GM23338 (cell line): Measurements from ENCODE around the gene PTCH2. TPM values are rescaled to one million over a fixed set of nuclear protein-coding genes. Genes with fewer than 3 reads are reported as not detected.
"Not testable (repeated sequence)": the region's sequence is repeated elsewhere in the genome, so short reads cannot be mapped to it uniquely, and the experiment has no call there.

Source experiments
- ATAC-seq: fragments of 200-7000 bp; cut with Tn5 transposase; 3 replicates; pipeline ENCODE4 v1.9.1; 2020
- DNase-seq: peaks from one replicate; pipeline ENCODE4 v3.0.0-alpha.2; 2015; ENCODE audit warnings: low spot score
- H2AFZ ChIP-seq: fragments of 200-600 bp; sonication (generic); 2 replicates; pipeline ENCODE4 v1.8.0; 2016; ENCODE audit warnings: antibody characterized with exemption, mild to moderate bottlenecking, moderate library complexity
- H3F3A ChIP-seq: fragments of 200-600 bp; sonication (generic); replicated peaks from 2 replicates; pipeline ENCODE4 v1.8.0; 2017; ENCODE audit warnings: antibody characterized with exemption, mixed run types, low read depth
- H3K27ac ChIP-seq: fragments of 200-600 bp; sonication (generic); 2 replicates; pipeline ENCODE4 v1.6.1; 2016; ENCODE audit warnings: low read depth
- H3K27me3 ChIP-seq: fragments of 200-600 bp; sonication (generic); 2 replicates; pipeline ENCODE4 v1.8.0; 2016; ENCODE audit warnings: mild to moderate bottlenecking, mixed run types, moderate library complexity; ENCODE audit not compliant: insufficient read depth
- H3K36me3 ChIP-seq: fragments of 200-600 bp; sonication (generic); 2 replicates; pipeline ENCODE4 v1.8.0; 2016; ENCODE audit warnings: mild to moderate bottlenecking; ENCODE audit not compliant: insufficient read depth
- H3K4me1 ChIP-seq: fragments of 200-600 bp; sonication (generic); 2 replicates; pipeline ENCODE4 v1.8.0; 2016; ENCODE audit warnings: mild to moderate bottlenecking, moderate library complexity; ENCODE audit not compliant: insufficient read depth
- H3K4me2 ChIP-seq: fragments of 200-600 bp; sonication (generic); 2 replicates; pipeline ENCODE4 v1.7.1; 2017; ENCODE audit warnings: mixed run types
- H3K4me3 ChIP-seq: fragments of 200-600 bp; sonication (generic); 2 replicates; pipeline ENCODE4 v1.6.1; 2016; ENCODE audit warnings: mixed run types
- H3K79me2 ChIP-seq: fragments of 200-600 bp; sonication (generic); replicated peaks from 2 replicates; pipeline ENCODE4 v1.8.0; 2017; ENCODE audit warnings: mild to moderate bottlenecking; ENCODE audit not compliant: insufficient read depth
- H3K9me2 ChIP-seq: fragments of 200-600 bp; sonication (generic); 2 replicates; pipeline ENCODE4 v1.8.0; 2017; ENCODE audit not compliant: insufficient read depth
- H4K20me1 ChIP-seq: fragments of 200-600 bp; sonication (generic); replicated peaks from 2 replicates; pipeline ENCODE4 v1.8.0; 2017; ENCODE audit warnings: mild to moderate bottlenecking; ENCODE audit not compliant: insufficient read depth
- H3K27ac Mint-ChIP-seq: 2 replicates; pipeline ENCODE4 v1.8.0; 2020; ENCODE audit warnings: inconsistent platforms, mild to moderate bottlenecking, moderate library complexity, mixed read lengths
- H3K27me3 Mint-ChIP-seq: 3 replicates; pipeline ENCODE4 v1.8.0; 2022; ENCODE audit warnings: low read depth, mild to moderate bottlenecking, moderate library complexity, mixed read lengths, inconsistent platforms; ENCODE audit not compliant: insufficient read depth, poor library complexity
- H3K36me3 Mint-ChIP-seq: 3 replicates; pipeline ENCODE4 v1.8.0; 2021; ENCODE audit warnings: low read depth, mild to moderate bottlenecking, inconsistent platforms, moderate library complexity, mixed read lengths
- H3K4me1 Mint-ChIP-seq: 3 replicates; pipeline ENCODE4 v1.8.0; 2020; ENCODE audit warnings: mild to moderate bottlenecking, inconsistent platforms, mixed read lengths
- H3K4me3 Mint-ChIP-seq: 3 replicates; pipeline ENCODE4 v1.8.0; 2021; ENCODE audit warnings: moderate library complexity, mild to moderate bottlenecking, inconsistent platforms, mixed read lengths
- H3K9me3 Mint-ChIP-seq: 3 replicates; pipeline ENCODE4 v1.8.0; 2020; ENCODE audit warnings: moderate library complexity, mild to moderate bottlenecking, inconsistent platforms, mixed read lengths
- EZH2phosphoT487 ChIP-seq: fragments of 200-600 bp; sonication (generic); IDR thresholded peaks from one replicate; pipeline ENCODE4 v1.8.1; 2018; ENCODE audit warnings: antibody characterized with exemption; ENCODE audit not compliant: unreplicated experiment
- polyA plus RNA-seq: library from polyadenylated mRNA; unstranded; fragments of >200 nt; fragmentation: Nextera tagmentation; extraction: Ambion mirVana; gene quantifications from 2 replicates; pipeline ENCODE4 v1.2.1, GENCODE V29; 2016
- total RNA-seq: library from RNA; depleted of rRNA; stranded (reverse); fragments of >200 nt; shearing (Covaris generic); gene quantifications from 2 replicates; pipeline ENCODE4 v1.2.3, GENCODE V29; 2014
- TF ChIP-seq, protein P1 (sequence below): fragments of 250-450 bp; sonication (Bioruptor Pico); IDR thresholded peaks from 2 replicates; pipeline ENCODE4 v1.5.0; 2020; ENCODE audit warnings: mild to moderate bottlenecking, moderate library complexity

The PTCH2 gene
- total and polyA plus RNA-seq, 2 experiments from 2014 or later, result 0.63 to 0.74 TPM

DNA sequence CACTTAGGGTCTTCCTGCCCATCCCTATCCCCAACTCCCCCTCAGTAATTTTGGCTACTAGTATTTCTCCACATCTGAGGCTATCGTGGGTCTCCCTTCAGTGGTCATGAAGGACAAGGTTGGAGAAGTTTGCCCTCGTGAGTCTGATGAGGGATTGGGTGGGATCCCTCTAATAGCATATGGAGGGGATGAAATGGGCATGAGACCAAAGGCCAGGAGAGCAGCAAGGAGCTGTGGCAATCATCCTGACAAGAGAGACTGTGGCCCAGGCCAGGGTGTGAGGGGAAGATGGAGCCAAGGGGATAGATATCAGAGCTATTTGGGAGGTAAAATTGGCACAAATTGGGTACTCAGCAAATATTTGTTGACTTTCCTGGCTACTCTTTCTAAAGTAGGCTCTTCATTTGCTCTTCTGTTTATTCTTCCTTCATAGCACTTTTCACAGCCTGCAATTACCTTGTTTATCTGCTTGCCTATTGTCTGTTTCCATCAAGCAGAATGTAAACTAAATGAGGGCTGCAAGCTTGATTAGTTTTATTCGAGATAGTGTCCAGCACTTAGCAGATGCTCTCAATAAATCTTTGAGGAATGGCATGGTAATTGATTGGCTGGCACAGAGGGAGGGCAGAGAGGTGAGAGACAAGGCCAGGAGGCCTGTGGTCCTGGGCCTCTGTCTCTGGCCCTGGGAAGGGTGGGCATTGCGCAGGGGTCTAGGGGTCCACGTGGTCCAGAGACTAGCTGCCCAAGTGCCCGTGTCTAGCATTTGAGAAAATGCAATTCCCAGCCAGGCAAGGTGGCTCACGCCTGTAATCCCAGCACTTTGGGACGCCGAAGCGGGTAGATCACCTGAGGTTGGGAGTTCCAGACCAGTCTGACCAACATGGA is 44.3 kb downstream of the PTCH2 start:
- Histone ChIP-seq H3K9me2 (no peaks in the 10 kb centered on the region), H3K4me1 (peaks cover 9% of the 10 kb centered on the region; the same call in 1 of the 2 replicates), H3K4me3 (no peak overlapping the region), H4K20me1 (no peaks in the 10 kb centered on the region), H3K27ac (peak overlapping the region; percentile 92), H3K36me3 (no peaks in the 10 kb centered on the region), H2AFZ (no peak overlapping the region), H3K27me3 (no peaks in the 10 kb centered on the region), H3K4me2 (peak overlapping the region; percentile 96), H3K79me2 (0 out of 2 replicates have a peak, but pooled peaks cover 3% of the 10 kb centered on the region), H3F3A (peaks cover 19% of the 10 kb centered on the region)
- ATAC-seq (no peak), DNase-seq (no peak)
- TF ChIP-seq EZH2phosphoT487, result no peak
- TF ChIP-seq, protein P1, sequence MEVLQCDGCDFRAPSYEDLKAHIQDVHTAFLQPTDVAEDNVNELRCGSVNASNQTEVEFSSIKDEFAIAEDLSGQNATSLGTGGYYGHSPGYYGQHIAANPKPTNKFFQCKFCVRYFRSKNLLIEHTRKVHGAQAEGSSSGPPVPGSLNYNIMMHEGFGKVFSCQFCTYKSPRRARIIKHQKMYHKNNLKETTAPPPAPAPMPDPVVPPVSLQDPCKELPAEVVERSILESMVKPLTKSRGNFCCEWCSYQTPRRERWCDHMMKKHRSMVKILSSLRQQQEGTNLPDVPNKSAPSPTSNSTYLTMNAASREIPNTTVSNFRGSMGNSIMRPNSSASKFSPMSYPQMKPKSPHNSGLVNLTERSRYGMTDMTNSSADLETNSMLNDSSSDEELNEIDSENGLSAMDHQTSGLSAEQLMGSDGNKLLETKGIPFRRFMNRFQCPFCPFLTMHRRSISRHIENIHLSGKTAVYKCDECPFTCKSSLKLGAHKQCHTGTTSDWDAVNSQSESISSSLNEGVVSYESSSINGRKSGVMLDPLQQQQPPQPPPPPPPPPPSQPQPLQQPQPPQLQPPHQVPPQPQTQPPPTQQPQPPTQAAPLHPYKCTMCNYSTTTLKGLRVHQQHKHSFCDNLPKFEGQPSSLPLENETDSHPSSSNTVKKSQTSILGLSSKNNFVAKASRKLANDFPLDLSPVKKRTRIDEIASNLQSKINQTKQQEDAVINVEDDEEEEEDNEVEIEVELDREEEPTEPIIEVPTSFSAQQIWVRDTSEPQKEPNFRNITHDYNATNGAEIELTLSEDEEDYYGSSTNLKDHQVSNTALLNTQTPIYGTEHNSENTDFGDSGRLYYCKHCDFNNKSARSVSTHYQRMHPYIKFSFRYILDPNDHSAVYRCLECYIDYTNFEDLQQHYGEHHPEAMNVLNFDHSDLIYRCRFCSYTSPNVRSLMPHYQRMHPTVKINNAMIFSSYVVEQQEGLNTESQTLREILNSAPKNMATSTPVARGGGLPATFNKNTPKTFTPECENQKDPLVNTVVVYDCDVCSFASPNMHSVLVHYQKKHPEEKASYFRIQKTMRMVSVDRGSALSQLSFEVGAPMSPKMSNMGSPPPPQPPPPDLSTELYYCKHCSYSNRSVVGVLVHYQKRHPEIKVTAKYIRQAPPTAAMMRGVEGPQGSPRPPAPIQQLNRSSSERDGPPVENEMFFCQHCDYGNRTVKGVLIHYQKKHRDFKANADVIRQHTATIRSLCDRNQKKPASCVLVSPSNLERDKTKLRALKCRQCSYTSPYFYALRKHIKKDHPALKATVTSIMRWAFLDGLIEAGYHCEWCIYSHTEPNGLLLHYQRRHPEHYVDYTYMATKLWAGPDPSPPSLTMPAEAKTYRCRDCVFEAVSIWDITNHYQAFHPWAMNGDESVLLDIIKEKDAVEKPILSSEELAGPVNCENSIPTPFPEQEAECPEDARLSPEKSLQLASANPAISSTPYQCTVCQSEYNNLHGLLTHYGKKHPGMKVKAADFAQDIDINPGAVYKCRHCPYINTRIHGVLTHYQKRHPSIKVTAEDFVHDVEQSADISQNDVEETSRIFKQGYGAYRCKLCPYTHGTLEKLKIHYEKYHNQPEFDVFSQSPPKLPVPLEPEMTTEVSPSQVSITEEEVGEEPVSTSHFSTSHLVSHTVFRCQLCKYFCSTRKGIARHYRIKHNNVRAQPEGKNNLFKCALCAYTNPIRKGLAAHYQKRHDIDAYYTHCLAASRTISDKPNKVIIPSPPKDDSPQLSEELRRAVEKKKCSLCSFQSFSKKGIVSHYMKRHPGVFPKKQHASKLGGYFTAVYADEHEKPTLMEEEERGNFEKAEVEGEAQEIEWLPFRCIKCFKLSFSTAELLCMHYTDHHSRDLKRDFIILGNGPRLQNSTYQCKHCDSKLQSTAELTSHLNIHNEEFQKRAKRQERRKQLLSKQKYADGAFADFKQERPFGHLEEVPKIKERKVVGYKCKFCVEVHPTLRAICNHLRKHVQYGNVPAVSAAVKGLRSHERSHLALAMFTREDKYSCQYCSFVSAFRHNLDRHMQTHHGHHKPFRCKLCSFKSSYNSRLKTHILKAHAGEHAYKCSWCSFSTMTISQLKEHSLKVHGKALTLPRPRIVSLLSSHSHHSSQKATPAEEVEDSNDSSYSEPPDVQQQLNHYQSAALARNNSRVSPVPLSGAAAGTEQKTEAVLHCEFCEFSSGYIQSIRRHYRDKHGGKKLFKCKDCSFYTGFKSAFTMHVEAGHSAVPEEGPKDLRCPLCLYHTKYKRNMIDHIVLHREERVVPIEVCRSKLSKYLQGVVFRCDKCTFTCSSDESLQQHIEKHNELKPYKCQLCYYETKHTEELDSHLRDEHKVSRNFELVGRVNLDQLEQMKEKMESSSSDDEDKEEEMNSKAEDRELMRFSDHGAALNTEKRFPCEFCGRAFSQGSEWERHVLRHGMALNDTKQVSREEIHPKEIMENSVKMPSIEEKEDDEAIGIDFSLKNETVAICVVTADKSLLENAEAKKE (CRISPR knock-in tag), result no peak
- H3K27ac Mint-ChIP-seq, result peak overlapping the region; percentile 100; the same call in 1 of the 2 replicates
- peaks cover 8% of the 10 kb centered on the region for H3K27me3 Mint-ChIP-seq
- H3K36me3 Mint-ChIP-seq, result peaks cover 15% of the 10 kb centered on the region
- H3K4me3 Mint-ChIP-seq, result peak overlapping the region; percentile 93; the same call in 1 of the 3 replicates
- peaks cover 12% of the 10 kb centered on the region for H3K4me1 Mint-ChIP-seq
- H3K9me3 Mint-ChIP-seq, result no peaks in the 10 kb centered on the region

DNA sequence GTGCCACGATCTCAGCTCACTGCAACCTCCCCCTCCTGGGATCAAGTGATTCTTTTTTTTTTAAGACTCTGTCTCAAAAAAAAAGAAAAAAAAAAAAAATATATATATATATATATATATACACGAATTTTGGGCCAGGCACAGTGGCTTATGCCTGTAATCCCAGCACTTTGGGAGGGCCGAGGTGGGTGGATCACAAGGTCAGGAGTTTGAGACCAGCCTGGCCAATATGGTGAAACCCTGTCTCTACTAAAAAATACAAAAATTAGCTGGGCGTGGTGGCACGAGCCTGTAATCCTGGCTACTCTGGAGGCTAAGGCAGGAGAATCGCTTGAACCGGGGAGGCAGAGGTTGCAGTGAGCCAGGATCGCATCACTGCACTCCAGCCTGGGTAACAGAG is 45.2 kb downstream of the PTCH2 start:
- H3K36me3 Mint-ChIP-seq, H3K79me2 ChIP-seq, DNase-seq, H4K20me1 ChIP-seq, H3K36me3 ChIP-seq, H3K9me2 ChIP-seq, ATAC-seq, H3K9me3 Mint-ChIP-seq, H3K27ac Mint-ChIP-seq, H3K27me3 ChIP-seq, H3K4me2 ChIP-seq, H2AFZ ChIP-seq, H3K4me3 Mint-ChIP-seq, H3K4me3 ChIP-seq, H3K27ac ChIP-seq, H3K27me3 Mint-ChIP-seq: not testable (repeated sequence)
- H3K4me1 ChIP-seq, result peaks cover 11% of the 10 kb centered on the region; the same call in 1 of the 2 replicates
- peaks cover 18% of the 10 kb centered on the region for H3K4me1 Mint-ChIP-seq
- H3F3A ChIP-seq, result peaks cover 19% of the 10 kb centered on the region
